Esophagus muscularis mucosa (tissue), 4 donors: ENCODE results near the gene PLAC1. TPM values are rescaled to one million over a fixed set of nuclear protein-coding genes. Genes with fewer than 3 reads are reported as not detected.

Source experiments
- DNase-seq: peaks from one replicate; pipeline ENCODE4 v3.0.0-alpha.2; 2017; ENCODE audit errors: extremely low spot score
- H3K27ac ChIP-seq, 4 donors: fragments of 200-600 bp; sonication (generic); replicated peaks in 1 of 4; 1 replicate in 3 of 4; 2 replicates in 1 of 4; pipeline ENCODE4 v1.5.1; 2016 to 2019; ENCODE audit warnings: mild to moderate bottlenecking in 1 of 4
- H3K27me3 ChIP-seq, 4 donors: fragments of 200-600 bp; sonication (generic); one replicate each; pipeline versions ENCODE4 v1.5.1 to v1.6.0; 2016 to 2019
- H3K36me3 ChIP-seq, 4 donors: fragments of 200-600 bp; sonication (generic); one replicate each; pipeline ENCODE4 v1.5.1; 2016 to 2019
- H3K4me1 ChIP-seq, 4 donors: fragments of 200-600 bp; sonication (generic); one replicate each; pipeline ENCODE4 v1.5.1; 2016 to 2019
- H3K4me3 ChIP-seq, 4 donors: fragments of 200-600 bp; sonication (generic); 1 replicate in 2 of 4; 2 replicates in 2 of 4; pipeline ENCODE4 v1.5.1; 2016 to 2019; ENCODE audit warnings: mild to moderate bottlenecking in 4 of 4, moderate library complexity in 1 of 4
- H3K9me3 ChIP-seq, 4 donors: fragments of 200-600 bp; sonication (generic); 1 replicate in 3 of 4; 2 replicates in 1 of 4; pipeline ENCODE4 v1.5.1; 2016 to 2019
- EP300 ChIP-seq: sonication (generic); formaldehyde crosslinking; IDR thresholded peaks from one replicate; pipeline ENCODE4 v1.6.1; 2017; ENCODE audit warnings: antibody characterized with exemption
- POLR2A ChIP-seq: fragments of 450-650 bp; IDR thresholded peaks from one replicate; pipeline ENCODE4 v1.6.1; 2017; ENCODE audit warnings: antibody characterized with exemption, moderate library complexity, mild to moderate bottlenecking, low read depth
- POLR2AphosphoS5 ChIP-seq, 2 donors: sonication (generic); formaldehyde crosslinking; IDR thresholded peaks; one replicate each; pipeline ENCODE4 v1.6.1; 2017; ENCODE audit warnings: antibody characterized with exemption in 2 of 2
- WGBS: methylation state at CpG from one replicate; pipeline ENCODE4 v1.1.5; 2018; 5-methylcytosine and 5-hydroxymethylcytosine counted together
- intact Hi-C: fragments of 100-400 bp; cut with DNase I; formaldehyde crosslinking; loops from one replicate; pipeline ENCODE4 v1.15.1; 2023
- total RNA-seq, 4 donors: library from RNA; depleted of rRNA; stranded (reverse); fragments of >200 nt; gene quantifications; one replicate each; pipeline versions ENCODE4 v1.1.0 to v1.2.1, GENCODE V29; 2016
- TF ChIP-seq, protein P1 (sequence below), 3 experiments: fragments of 200-600 bp in 2 of 3; fragments of 450-650 bp in 1 of 3; sonication (generic) in 2 of 3; IDR thresholded peaks; one replicate each; pipeline ENCODE4 v1.5.1; 2017 to 2019; ENCODE audit warnings: antibody characterized with exemption in 3 of 3, mild to moderate bottlenecking in 2 of 3, moderate library complexity in 1 of 3

The PLAC1 gene
- total RNA-seq, 4 donors from 2014 or later = not detected

DNA sequence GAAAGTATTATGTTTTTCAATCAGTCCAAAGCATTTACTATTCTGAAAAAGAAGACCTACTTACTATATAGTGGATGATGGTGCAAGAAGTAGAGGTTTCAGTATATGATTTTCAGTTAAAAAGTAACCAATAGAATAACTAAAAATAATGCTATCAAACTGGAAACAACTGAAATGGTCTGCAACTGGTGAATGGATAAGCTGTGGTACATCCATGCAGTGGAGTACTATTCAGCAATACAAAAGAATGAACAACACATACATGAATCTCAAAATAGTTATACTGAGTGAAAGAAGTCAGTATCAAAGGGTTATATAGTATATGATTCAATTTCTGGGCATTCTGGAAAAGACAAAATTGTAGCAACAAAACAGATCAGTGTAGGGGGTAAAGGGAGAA is 55.9 kb downstream of the PLAC1 start:
- H3K36me3 ChIP-seq = no peaks in the 10 kb centered on the region
- no peak for TF ChIP-seq POLR2AphosphoS5 (IDR thresholded peaks at IDR 0.05)
- TF ChIP-seq, protein P1, sequence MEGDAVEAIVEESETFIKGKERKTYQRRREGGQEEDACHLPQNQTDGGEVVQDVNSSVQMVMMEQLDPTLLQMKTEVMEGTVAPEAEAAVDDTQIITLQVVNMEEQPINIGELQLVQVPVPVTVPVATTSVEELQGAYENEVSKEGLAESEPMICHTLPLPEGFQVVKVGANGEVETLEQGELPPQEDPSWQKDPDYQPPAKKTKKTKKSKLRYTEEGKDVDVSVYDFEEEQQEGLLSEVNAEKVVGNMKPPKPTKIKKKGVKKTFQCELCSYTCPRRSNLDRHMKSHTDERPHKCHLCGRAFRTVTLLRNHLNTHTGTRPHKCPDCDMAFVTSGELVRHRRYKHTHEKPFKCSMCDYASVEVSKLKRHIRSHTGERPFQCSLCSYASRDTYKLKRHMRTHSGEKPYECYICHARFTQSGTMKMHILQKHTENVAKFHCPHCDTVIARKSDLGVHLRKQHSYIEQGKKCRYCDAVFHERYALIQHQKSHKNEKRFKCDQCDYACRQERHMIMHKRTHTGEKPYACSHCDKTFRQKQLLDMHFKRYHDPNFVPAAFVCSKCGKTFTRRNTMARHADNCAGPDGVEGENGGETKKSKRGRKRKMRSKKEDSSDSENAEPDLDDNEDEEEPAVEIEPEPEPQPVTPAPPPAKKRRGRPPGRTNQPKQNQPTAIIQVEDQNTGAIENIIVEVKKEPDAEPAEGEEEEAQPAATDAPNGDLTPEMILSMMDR (IDR thresholded peaks at IDR 0.05) = no peak
- TF ChIP-seq POLR2A = no peak
- TF ChIP-seq EP300 = no peak
- no peak for DNase-seq
- H3K9me3 ChIP-seq = no peaks in the 10 kb centered on the region
- intact Hi-C loops = no loop called here
- H3K27ac ChIP-seq = no peak overlapping the region
- peaks cover 0 to 3% (median 0%) of the 10 kb centered on the region in 4 donors for H3K27me3 ChIP-seq
- peaks cover 0 to 15% (median 1%) of the 10 kb centered on the region in 4 donors for H3K4me1 ChIP-seq
- no peak overlapping the region for H3K4me3 ChIP-seq

DNA sequence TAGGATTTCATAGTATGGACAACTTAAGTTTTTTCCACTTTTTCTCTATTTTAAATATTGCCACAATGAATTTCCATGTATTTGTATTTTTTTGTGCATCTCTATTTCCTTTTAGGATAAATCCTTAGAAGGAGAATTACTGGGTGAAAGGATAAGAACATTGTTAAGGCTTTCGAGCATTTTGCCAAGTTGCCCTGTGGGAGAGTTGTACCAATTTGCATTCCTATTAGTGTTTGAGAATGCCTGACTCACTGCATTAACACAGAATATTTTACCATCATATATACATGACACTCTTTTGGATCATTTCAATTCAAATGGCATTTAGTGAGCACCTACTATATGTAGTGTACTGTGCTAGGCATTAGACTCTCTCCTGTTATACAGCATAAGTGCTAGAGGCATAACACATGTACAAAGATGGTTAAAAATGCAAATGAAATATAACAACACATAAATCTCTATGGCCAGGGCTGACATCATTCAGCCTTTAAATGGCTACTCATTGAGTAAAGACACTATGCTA is 57.0 kb downstream of the PLAC1 start:
- peaks cover 0 to 15% (median 1%) of the 10 kb centered on the region in 4 donors for H3K4me1 ChIP-seq
- TF ChIP-seq EP300 (no peak), POLR2A (no peak), POLR2AphosphoS5 (IDR thresholded peaks at IDR 0.05) (no peak)
- TF ChIP-seq, protein P1 (IDR thresholded peaks at IDR 0.05) = no peak
- no peaks in the 10 kb centered on the region for H3K36me3 ChIP-seq
- WGBS = 100% methylated on average over 1 of the region's 1 CpG
- H3K27me3 ChIP-seq = peaks cover 0 to 3% (median 0%) of the 10 kb centered on the region in 4 donors
- H3K27ac ChIP-seq = no peak overlapping the region
- no peak overlapping the region for H3K4me3 ChIP-seq
- DNase-seq = no peak
- intact Hi-C loops = no loop called here
- no peaks in the 10 kb centered on the region for H3K9me3 ChIP-seq

DNA sequence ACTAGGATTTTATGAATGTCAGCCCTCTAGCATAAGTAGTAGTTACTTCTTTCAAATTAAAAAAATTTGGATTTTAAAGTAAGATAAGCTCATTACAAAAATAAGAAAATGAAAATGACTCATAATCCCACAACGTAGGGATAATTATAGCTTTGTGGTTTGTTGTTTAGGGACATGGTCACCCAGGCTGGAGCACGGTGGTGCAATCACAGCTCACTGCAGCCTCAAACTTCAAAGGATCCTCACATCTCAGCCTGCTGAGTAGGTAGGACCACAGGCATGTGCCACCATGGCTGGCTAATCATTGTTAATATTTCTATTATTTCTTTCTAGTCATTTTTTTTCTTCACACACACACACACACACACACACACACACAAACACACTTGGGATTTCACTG is 57.6 kb downstream of the PLAC1 start:
- 53% methylated on average over 2 of the region's 2 CpGs for WGBS
- no peaks in the 10 kb centered on the region for H3K9me3 ChIP-seq
- H3K27me3 ChIP-seq = peaks cover 0 to 3% (median 0%) of the 10 kb centered on the region in 4 donors
- TF ChIP-seq, protein P1 (IDR thresholded peaks at IDR 0.05) = no peak
- TF ChIP-seq EP300 = no peak
- no peak for TF ChIP-seq POLR2AphosphoS5 (IDR thresholded peaks at IDR 0.05)
- no peak for TF ChIP-seq POLR2A
- intact Hi-C loops = no loop called here
- H3K4me1 ChIP-seq = peaks cover 0 to 15% (median 1%) of the 10 kb centered on the region in 4 donors
- DNase-seq = no peak
- H3K4me3 ChIP-seq = no peak overlapping the region
- no peaks in the 10 kb centered on the region for H3K36me3 ChIP-seq
- H3K27ac ChIP-seq = no peak overlapping the region

DNA sequence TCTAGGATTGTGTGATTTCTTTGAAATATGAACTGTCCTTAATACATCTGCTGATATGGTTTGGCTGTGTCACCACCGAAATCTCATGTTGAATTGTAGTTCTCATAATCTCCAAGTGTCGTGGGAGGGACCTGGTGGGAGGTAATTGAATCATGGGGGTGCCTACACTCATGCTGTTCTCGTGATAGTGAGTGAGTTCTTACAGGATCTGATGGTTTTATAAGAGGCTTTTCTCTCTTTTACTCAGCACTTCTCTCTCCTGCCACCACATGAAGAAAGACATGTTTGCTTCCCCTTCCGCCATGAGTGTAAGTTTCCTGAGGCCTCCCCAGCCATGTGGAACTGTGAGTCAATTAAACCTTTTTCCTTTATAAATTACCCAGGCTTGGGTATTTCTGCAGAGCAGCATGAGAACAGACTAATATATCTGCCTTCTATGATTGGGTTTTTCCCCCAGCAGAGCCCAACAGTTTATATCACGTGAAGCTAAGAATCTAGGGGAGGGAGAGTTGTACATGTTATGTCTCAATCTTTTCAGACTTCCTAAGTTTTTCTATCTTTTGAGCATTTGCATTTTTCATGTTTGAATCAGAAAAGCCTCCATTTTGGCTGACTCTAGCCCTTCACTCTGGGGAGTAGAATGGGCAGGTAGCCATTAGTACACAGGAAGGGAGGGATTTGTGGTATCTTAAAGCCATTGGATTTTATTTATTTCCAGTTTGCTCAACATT is 58.9 kb downstream of the PLAC1 start:
- no peak for TF ChIP-seq POLR2A
- no peaks in the 10 kb centered on the region for H3K9me3 ChIP-seq
- H3K4me3 ChIP-seq = no peak overlapping the region
- H3K27ac ChIP-seq = no peak overlapping the region
- H3K36me3 ChIP-seq = no peaks in the 10 kb centered on the region
- H3K4me1 ChIP-seq = peaks cover 0 to 10% (median 0%) of the 10 kb centered on the region in 4 donors
- DNase-seq = no peak
- intact Hi-C loops = no loop called here
- WGBS = 63% methylated on average over 5 of the region's 5 CpGs
- peaks cover 0 to 3% (median 0%) of the 10 kb centered on the region in 4 donors for H3K27me3 ChIP-seq

DNA sequence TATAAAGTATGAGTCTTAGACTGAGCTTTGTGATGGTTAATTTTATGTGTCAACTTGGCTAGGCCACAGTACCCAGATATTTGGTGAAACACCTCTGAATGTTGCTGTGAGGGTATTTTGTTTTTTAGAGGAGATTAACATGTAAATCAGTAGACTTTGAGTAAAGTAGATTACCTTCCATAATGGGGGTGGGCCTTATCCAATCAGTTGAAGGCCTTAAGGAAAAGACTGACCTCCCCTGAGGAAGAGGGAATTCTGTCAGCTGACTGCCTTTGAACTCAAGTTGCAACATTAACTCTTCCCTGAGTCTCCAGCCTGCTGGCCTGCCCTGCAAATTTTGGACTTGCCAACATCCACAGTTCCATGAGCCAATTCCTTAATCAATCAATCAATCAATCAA is 66.0 kb downstream of the PLAC1 start:
- H3K36me3 ChIP-seq = no peaks in the 10 kb centered on the region
- TF ChIP-seq, protein P1 (IDR thresholded peaks at IDR 0.05) = no peak
- no peak for TF ChIP-seq POLR2A
- TF ChIP-seq EP300 = no peak
- TF ChIP-seq POLR2AphosphoS5 (IDR thresholded peaks at IDR 0.05) = no peak
- no peak overlapping the region for H3K27ac ChIP-seq

More for the DNA sequence above, 66.0 kb downstream of the PLAC1 start:
- no peaks in the 10 kb centered on the region for H3K4me1 ChIP-seq
- intact Hi-C loops = no loop called here
- no peak for DNase-seq
- H3K27me3 ChIP-seq = no peaks in the 10 kb centered on the region
- no peak overlapping the region for H3K4me3 ChIP-seq
- H3K9me3 ChIP-seq = no peaks in the 10 kb centered on the region
